HAP-1 (cell line): ENCODE results near the gene ARPC1B.
A peak's percentile ranks its signal among the peaks of the same experiment; 100 is the strongest.
"Not testable (repeated sequence)": the region's sequence is repeated elsewhere in the genome, so short reads cannot be mapped to it uniquely, and the experiment has no call there.

ENCODE experiments used
- DNase-seq, 2 experiments: peaks; one replicate each; pipeline ENCODE4 v3.0.0-alpha.2; 2016 to 2020; ENCODE audit warnings: low spot score in 2 of 2
- H3K27me3 ChIP-seq: fragments of 250-450 bp; sonication (Bioruptor Pico); 2 replicates; pipeline ENCODE4 v1.5.1; 2020; ENCODE audit warnings: low read depth, mild to moderate bottlenecking, moderate library complexity
- H3K36me3 ChIP-seq: fragments of 250-450 bp; sonication (Bioruptor Pico); replicated peaks from 2 replicates; pipeline ENCODE4 v1.5.1; 2020; ENCODE audit warnings: mild to moderate bottlenecking
- H3K4me1 ChIP-seq: fragments of 250-450 bp; sonication (Bioruptor Pico); 2 replicates; pipeline ENCODE4 v1.5.1; 2020; ENCODE audit warnings: mild to moderate bottlenecking
- H3K4me3 ChIP-seq: fragments of 250-450 bp; sonication (Bioruptor Pico); 2 replicates; pipeline ENCODE4 v1.5.1; 2020; ENCODE audit warnings: mild to moderate bottlenecking, moderate library complexity
- H3K9me3 ChIP-seq: fragments of 250-450 bp; sonication (Bioruptor Pico); 2 replicates; pipeline ENCODE4 v1.5.1; 2020; ENCODE audit warnings: mild to moderate bottlenecking, moderate library complexity
- in situ Hi-C: fragments of 300-500 bp; cut with MboI; formaldehyde crosslinking; loops from 3 replicates; pipeline ENCODE4 v1.14.3; 2020; ENCODE audit warnings: low sequenced_read_pairs, inconsistent platforms, mixed read lengths

Gene ARPC1B

DNA sequence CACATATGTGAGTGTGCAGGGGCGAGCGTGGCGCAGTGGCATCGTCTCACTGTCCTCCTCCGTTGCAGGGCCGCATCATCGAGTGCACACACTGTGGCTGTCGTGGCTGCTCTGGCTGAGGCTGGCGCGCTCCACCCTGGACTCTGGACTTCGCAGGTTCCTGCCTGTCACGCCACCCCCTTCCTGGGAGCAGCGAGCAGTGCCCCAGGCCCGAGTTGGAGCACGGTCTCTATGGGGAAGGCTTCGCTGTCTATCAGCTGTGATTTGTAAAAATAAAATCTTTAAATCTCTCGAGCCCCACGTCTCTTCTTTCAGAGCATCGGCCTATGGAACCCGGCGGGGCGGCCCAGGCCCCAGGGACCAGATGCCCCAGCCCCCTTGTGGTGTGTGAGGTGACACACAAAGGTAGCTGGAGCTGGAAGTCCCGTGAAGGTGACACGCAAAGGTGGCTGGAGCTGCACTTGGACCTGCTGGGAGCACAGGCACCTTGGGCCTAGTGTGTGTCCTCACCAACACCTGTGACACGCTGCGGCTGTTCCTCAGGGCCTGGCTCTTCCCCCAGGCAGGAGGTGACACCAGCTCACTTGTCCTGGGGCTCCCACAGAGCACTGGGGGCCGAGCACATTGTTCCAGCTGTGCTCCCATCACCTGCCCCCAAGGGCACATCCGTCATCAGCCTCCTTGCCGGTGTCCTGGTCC, 44.9 kb downstream of the ARPC1B start:
- H3K4me1 ChIP-seq: no peaks in the 10 kb centered on the region
- H3K36me3 ChIP-seq: peaks cover 79% of the 10 kb centered on the region
- no peak for DNase-seq
- H3K27me3 ChIP-seq: no peaks in the 10 kb centered on the region
- H3K9me3 ChIP-seq: no peaks in the 10 kb centered on the region
- in situ Hi-C loops: no loop called here
- H3K4me3 ChIP-seq: no peak overlapping the region

GRCh38 chr7:99420213-99420612, 45.7 kb downstream of the ARPC1B start:
- Histone ChIP-seq H3K9me3 (no peaks in the 10 kb centered on the region), H3K27me3 (no peaks in the 10 kb centered on the region), H3K4me1 (no peaks in the 10 kb centered on the region), H3K36me3 (peaks cover 79% of the 10 kb centered on the region), H3K4me3 (no peak overlapping the region)
- in situ Hi-C loops: no loop called here
- no peak for DNase-seq

DNA sequence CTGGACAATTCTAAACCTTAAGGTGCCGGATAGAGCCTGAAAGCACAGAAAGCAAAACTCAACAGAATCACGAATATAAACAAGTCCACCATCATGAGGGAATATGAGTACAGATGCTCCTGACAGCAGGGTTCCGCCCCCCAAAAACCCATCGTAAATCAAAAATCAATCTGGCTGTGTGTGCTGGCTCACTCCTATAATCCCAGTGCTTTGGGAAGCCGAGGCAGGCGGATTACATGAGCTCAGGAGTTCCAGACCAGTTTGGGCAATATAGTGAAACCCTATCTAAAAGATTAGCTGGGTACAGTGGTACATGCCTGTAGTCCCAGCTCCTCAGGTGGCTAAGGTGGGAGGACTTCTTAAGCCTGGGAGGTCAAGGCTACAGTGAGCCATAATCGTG, 46.5 kb downstream of the ARPC1B start:
- Histone ChIP-seq H3K36me3 (peaks cover 73% of the 10 kb centered on the region), H3K9me3 (no peaks in the 10 kb centered on the region), H3K27me3 (no peaks in the 10 kb centered on the region), H3K4me3 (no peak overlapping the region), H3K4me1 (no peaks in the 10 kb centered on the region)
- in situ Hi-C loops: no loop called here
- no peak for DNase-seq

- H3K9me3 ChIP-seq: no peaks in the 10 kb centered on the region
- H3K36me3 ChIP-seq: peaks cover 64% of the 10 kb centered on the region
- no peaks in the 10 kb centered on the region for H3K27me3 ChIP-seq
- H3K4me3 ChIP-seq: no peak overlapping the region
- in situ Hi-C loops: no loop called here
- no peaks in the 10 kb centered on the region for H3K4me1 ChIP-seq
- no peak for DNase-seq
Measured at GRCh38 chr7:99422186-99422585, 47.7 kb downstream of the ARPC1B start.

DNA sequence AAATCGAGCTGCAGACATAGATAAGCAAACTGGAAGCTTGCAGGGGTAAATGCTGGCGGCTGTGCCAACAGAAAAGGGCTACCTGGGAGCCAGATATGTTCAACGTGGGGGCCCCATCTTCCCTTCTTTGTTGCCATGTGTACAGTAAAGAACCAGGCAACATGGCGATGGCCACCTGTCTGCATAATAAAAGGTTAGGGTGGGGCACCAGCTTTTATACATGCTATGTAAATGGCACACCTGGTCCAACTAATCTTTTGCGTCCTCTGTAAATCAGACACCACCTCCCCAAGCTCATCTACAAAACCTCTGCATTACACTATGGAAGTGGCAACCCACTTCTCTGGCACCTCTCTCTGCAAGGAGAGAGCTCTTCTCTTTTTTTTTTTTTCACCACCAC, 48.1 kb downstream of the ARPC1B start:
- H3K4me3 ChIP-seq: no peak overlapping the region
- in situ Hi-C loops: no loop called here
- H3K9me3 ChIP-seq: no peaks in the 10 kb centered on the region
- H3K4me1 ChIP-seq: no peaks in the 10 kb centered on the region
- no peaks in the 10 kb centered on the region for H3K27me3 ChIP-seq
- no peak for DNase-seq
- H3K36me3 ChIP-seq: peaks cover 60% of the 10 kb centered on the region

DNA sequence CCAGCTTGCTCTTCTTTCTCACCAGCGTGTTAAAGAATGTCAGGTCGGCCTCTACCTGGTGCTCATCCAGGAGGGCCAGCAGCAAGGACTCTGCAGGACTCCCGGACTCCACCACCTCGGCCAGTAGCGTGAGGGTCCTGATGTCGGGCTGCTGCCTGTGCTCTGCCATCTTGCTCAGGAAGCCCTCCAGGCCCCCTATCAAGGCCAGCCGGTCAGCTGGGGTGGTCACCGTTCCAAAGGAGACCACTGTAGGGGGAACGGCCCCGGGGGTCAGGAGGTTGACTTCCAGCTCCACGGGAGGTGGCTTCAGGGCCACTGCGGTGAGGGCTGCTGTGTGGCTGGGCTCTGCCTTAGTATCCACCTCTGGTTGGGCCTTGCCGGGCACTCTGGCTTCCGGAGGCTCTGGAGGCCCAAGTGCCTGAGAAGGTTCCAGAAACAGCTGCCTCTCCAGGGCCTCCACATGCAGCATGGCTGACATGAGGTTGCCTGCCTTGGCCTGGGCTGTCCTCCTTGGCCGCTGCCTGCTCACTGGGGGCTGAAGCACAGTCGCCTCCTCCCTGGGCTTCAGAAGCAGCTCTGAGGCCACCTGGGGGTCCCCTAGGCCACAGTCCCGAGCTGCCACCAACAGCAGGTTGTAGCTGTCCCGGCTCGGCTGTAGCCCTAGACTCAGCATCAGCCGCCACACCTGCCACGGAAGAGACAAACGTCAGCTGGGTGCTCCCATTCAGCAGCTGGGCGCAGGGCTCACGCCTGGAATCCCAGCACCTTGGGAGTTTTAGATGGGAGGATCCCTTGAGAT, 50.6 kb downstream of the ARPC1B start:
- peaks cover 53% of the 10 kb centered on the region for H3K36me3 ChIP-seq
- no peak for DNase-seq
- no peaks in the 10 kb centered on the region for H3K4me1 ChIP-seq
- H3K4me3 ChIP-seq: no peak overlapping the region
- H3K27me3 ChIP-seq: no peaks in the 10 kb centered on the region
- H3K9me3 ChIP-seq: no peaks in the 10 kb centered on the region
- in situ Hi-C loops: no loop called here

DNA sequence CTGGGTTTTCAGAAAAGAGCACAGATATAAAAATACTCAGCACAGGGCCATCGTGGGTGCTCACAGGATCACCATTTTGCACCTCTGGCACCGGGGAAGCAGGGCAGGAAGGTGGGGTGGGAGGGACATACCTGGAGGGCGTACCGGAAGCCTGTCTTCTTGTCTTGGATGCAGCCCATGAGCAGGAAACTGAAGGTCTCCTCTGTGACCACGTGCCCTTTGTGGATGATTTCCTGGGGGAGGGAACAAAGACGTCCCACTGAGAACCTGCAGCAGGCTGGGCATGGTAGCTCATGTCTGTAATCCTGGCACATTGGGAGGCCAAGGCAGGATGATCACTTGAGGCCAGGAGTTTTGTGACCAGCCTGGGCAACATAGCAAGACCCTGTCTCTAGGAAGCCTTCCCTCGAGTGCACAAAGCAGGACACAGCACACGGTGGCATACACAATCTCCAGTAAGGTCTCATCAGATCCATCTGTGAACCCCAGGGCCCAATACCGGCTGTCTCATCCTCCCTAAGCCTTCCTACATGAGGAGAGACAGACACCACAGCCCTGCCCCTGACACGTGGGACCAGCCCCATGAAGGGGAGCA, 54.5 kb downstream of the ARPC1B start:
- Histone ChIP-seq H3K36me3 (peaks cover 56% of the 10 kb centered on the region), H3K4me1 (no peaks in the 10 kb centered on the region)
- in situ Hi-C loops: no loop called here

GRCh38 chr7:99429756-99430155, 55.2 kb downstream of the ARPC1B start:
- no peaks in the 10 kb centered on the region for H3K4me1 ChIP-seq
- no peaks in the 10 kb centered on the region for H3K27me3 ChIP-seq
- in situ Hi-C loops: no loop called here
- no peak overlapping the region for H3K4me3 ChIP-seq
- peaks cover 51% of the 10 kb centered on the region for H3K36me3 ChIP-seq
- no peak for DNase-seq
- H3K9me3 ChIP-seq: no peaks in the 10 kb centered on the region

More for the DNA sequence above, 54.5 kb downstream of the ARPC1B start:
- no peak for DNase-seq
- Histone ChIP-seq H3K27me3 (no peaks in the 10 kb centered on the region), H3K4me3 (no peak overlapping the region), H3K9me3 (no peaks in the 10 kb centered on the region)

GRCh38 chr7:99431756-99432540, 57.4 kb downstream of the ARPC1B start:
- in situ Hi-C loops, DNase-seq, H3K27me3 ChIP-seq, H3K4me3 ChIP-seq, H3K9me3 ChIP-seq, H3K4me1 ChIP-seq: not testable (repeated sequence)
- peaks cover 50% of the 10 kb centered on the region for H3K36me3 ChIP-seq

DNA sequence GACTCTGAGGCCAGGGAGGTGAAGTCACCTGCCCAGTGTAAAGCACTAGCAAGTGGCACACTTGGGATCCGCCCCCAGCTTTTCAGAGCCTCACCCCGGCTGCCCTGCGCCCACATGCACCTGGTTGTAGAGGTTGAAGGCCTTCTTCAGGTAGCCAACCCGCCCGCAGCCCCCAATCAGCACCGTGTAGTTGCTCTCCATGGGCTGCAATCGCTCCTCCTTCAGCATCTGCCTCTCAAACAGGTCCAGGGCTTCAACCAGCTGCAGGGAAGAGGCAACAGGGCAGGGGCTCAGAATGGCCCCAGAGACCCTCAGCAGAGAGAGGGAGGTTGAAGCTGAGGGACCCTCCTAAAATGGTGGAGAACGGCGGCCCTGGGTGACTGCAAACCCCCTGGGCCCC, 58.6 kb downstream of the ARPC1B start:
- Histone ChIP-seq H3K9me3 (no peaks in the 10 kb centered on the region), H3K4me3 (no peak overlapping the region), H3K27me3 (no peaks in the 10 kb centered on the region), H3K4me1 (no peaks in the 10 kb centered on the region; the same call in 1 of the 2 replicates), H3K36me3 (peaks cover 50% of the 10 kb centered on the region)
- in situ Hi-C loops: no loop called here
- DNase-seq: no peak

DNA sequence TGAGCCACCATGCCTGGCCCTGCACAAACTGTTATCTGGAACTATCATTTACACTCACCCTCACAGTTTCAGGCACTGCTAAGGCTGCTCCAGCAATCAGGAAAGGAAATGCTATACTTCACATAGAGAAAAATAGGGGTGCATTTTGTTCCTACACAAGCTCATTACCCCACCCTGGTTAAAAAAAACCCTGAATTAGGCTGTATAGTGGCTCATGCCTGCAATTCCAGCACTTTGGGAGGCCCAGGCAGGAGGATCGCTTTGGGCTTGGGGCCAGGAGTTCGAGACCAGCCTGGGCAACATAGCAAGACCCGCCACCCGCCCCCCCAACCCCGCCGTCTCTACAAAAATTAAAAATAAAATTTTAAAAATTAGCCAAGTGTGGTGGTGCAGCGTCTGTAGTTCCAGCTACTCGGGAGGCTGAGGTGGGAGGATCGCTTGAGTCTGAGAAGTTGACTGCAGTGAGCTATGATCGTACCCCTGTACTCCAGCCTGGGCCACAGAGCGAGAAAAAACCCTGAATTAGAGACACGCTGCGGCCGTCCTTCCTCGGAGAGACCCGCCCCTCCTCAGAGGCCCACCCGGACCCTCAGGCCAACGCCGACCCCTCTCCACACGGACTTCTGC, 63.5 kb downstream of the ARPC1B start:
- H3K36me3 ChIP-seq: peaks cover 36% of the 10 kb centered on the region
- in situ Hi-C loops: no loop called here
- DNase-seq: no peak

GRCh38 chr7:99438573-99439480, 64.3 kb downstream of the ARPC1B start, which contains the start of the genes CPSF4 and PTCD1:
TSS of gene CPSF4 (plus strand) at chr7:99438943. CDS start at chr7:99439083, 140 bp downstream.
TSS of gene PTCD1 (minus strand) at chr7:99438798. CDS start at chr7:99435242, 3,556 bp downstream.
- peaks cover 6% of the 10 kb centered on the region for H3K4me1 ChIP-seq
- in situ Hi-C loops: no loop called here
- H3K4me3 ChIP-seq: peak within 1 kb of the TSS; percentile 89
- H3K36me3 ChIP-seq: peaks cover 37% of the 10 kb centered on the region
- H3K9me3 ChIP-seq: no peaks in the 10 kb centered on the region
- peak; percentile 90 to 96 for DNase-seq
- H3K27me3 ChIP-seq: no peaks in the 10 kb centered on the region

More for the DNA sequence above, 63.5 kb downstream of the ARPC1B start:
- Histone ChIP-seq H3K4me1 (peaks cover 6% of the 10 kb centered on the region), H3K27me3 (no peaks in the 10 kb centered on the region), H3K9me3 (no peaks in the 10 kb centered on the region), H3K4me3 (peak overlapping the region; percentile 89)
